GM12864 (cell line): ENCODE measurements around the gene ENG.

Experiments used
- DNase-seq: peaks from one replicate; pipeline ENCODE4 v3.0.0-alpha.2; 2011; ENCODE audit warnings: low read depth
- H3K4me3 ChIP-seq: 2 replicates; pipeline ENCODE4 v1.5.1; 2011; ENCODE audit warnings: mild to moderate bottlenecking, low read depth, low read length, control low read depth
- CTCF ChIP-seq: IDR thresholded peaks from 2 replicates; pipeline ENCODE4 v1.5.1; 2011; ENCODE audit warnings: low read depth, mild to moderate bottlenecking, moderate library complexity, low read length, control low read depth, inconsistent platforms; ENCODE audit errors: missing control alignments

ENG gene

GRCh38 chr9:127812936-127813675 lies 41.4 kb downstream of the ENG start:
- TF ChIP-seq CTCF = no peak
- no peak overlapping the region for H3K4me3 ChIP-seq
- no peak for DNase-seq

- H3K4me3 ChIP-seq = no peak overlapping the region
- no peak for TF ChIP-seq CTCF
- DNase-seq = no peak
These were observed 42.4 kb downstream of the ENG start for GRCh38 chr9:127812011-127812410.

DNA sequence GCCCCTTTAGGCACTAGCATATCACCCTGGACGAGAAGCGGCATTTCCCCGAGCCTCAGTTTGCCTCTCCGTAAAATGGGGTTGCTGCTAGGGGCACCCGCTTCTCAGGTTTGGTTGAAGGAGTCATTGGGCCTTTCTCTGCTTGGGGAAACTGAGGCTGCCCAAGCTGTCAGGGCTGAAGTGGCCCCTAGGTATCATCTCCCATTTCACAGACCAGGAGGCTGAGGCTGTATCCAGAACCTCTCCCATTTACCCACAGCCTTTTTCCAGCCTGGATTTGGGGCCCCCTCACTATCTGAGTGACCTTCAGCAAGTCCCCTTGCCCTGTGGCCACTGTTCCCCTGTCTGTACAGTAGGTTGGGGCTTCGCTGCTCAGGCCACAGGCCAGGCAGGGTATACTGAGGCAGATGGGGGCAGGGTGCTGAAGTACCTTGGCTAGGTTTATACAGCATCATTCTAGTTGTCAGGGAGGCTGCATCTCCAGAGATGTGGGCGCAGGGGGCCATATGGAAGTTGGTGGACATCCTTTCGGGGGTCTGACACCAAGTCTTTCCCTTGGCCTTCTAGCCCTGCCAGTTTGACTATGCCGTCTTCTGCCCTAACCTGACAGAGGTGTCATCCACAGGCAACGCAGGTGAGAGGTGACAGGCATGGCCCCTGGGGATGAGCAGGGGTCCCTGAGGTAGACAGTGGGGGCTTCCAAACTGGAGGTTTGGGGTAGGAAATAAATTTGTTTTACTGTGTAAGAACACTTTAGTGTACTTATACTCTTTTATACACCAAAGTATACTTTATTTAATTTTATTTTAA lies 43.9 kb downstream of the ENG start:
- no peak overlapping the region for H3K4me3 ChIP-seq
- DNase-seq = no peak
- no peak for TF ChIP-seq CTCF

DNA sequence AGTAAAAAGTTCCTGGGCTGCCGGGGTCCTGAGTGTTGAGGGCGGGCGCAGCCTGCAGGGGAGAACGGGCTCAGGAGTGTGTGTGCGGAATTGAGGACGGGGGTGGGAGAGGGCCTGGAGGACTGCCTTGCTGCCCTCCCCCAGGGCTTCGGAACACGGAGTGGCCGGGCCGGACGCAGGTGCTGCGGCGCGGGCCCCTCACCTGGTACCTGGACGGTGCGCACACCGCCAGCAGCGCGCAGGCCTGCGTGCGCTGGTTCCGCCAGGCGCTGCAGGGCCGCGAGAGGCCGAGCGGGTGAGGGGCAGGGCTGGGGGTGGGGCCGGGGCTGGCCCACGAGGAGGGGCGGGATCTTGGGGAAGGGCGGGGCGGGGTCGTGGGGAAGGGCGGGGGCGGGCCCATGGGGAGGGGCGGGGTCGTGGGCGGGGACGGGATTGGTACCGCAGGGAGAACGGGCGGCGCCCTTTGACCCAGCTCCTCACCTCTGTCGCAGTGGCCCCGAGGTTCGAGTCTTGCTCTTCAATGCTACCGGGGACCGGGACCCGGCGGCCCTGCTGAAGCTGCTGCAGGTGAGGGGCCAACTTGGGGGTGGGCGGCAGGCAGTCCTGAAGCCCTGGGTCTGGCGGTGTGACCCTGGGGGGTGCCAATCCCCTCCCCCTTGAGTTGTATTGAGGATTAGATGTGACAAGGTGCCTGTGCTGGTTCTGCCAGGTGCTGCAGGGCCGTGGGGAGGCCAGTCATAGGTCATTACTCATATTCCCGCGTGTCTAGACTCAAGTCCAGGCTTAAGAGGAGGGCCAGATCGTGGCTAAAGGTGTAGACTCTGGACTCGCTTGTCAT lies 44.7 kb downstream of the ENG start:
- TF ChIP-seq CTCF = no peak
- no peak overlapping the region for H3K4me3 ChIP-seq
- no peak for DNase-seq

DNA sequence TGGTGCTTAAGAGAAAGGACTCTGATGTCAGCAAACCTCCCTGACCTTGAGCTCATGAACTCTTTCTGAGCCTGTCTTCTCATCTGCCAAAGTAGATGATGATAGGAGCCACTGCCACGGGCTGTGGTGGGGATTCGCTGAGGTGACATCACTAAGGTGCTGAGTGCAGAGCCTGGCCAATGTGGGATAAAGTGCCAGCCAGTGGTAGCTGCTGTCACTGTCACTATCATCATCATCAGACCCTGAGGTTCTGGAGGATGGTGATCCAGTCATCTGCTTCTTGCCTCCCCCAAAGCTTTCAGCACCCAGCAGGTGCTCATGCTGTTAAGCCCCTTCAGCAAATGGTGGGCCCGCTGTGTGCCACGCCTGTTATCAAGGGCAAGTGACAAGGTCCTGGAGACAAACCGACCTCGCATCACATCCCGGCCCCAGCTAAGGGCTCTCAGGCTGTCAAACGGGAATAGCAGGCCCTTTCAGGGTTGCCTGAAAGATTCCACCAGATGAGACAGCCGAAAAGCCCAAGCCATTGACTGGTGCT lies 45.4 kb downstream of the ENG start:
- H3K4me3 ChIP-seq = no peak overlapping the region
- DNase-seq = no peak
- no peak for TF ChIP-seq CTCF

- H3K4me3 ChIP-seq = no peak overlapping the region
- no peak for TF ChIP-seq CTCF
These were observed 46.0 kb downstream of the ENG start for GRCh38 chr9:127808347-127809001.

More at GRCh38 chr9:127808347-127809001, 46.0 kb downstream of the ENG start:
- no peak for DNase-seq
